Measurements from ENCODE around the gene HOXD12.

Gene HOXD12

GRCh38 chr2:176103194-176103593 lies 3.6 kb downstream of the HOXD12 start:
- peaks cover 8% of the 10 kb centered on the region for H3K4me1 ChIP-seq (ENCODE audit: control insufficient read depth, insufficient read depth, low read length, unreplicated experiment)
- H3K27ac ChIP-seq (ENCODE audit: low read depth, low read length), result no peak overlapping the region
- no peaks in the 10 kb centered on the region for H3K79me2 ChIP-seq (ENCODE audit: control insufficient read depth, insufficient read depth, low read length, unreplicated experiment)
- H3K4me3 ChIP-seq (ENCODE audit: low read depth, low read length), result no peak overlapping the region
- no peak overlapping the region for H2AFZ ChIP-seq (ENCODE audit: low read length, unreplicated experiment)
- peaks cover 98% of the 10 kb centered on the region for H3K27me3 ChIP-seq (ENCODE audit: insufficient read depth, low read length)
- no peaks in the 10 kb centered on the region for H3K36me3 ChIP-seq (ENCODE audit: insufficient read depth, low read length)

- peak overlapping the region; percentile 54; the same call in 1 of the 2 replicates for H3K4me3 ChIP-seq (ENCODE audit: low read depth, low read length)
- H3K4me1 ChIP-seq (ENCODE audit: control insufficient read depth, insufficient read depth, low read length, unreplicated experiment), result peaks cover 8% of the 10 kb centered on the region
- no peaks in the 10 kb centered on the region for H3K36me3 ChIP-seq (ENCODE audit: insufficient read depth, low read length)
- H3K79me2 ChIP-seq (ENCODE audit: control insufficient read depth, insufficient read depth, low read length, unreplicated experiment), result no peaks in the 10 kb centered on the region
- H2AFZ ChIP-seq (ENCODE audit: low read length, unreplicated experiment), result no peak overlapping the region
- no peak overlapping the region for H3K27ac ChIP-seq (ENCODE audit: low read depth, low read length)
- H3K27me3 ChIP-seq (ENCODE audit: insufficient read depth, low read length), result peaks cover 97% of the 10 kb centered on the region
Observed at GRCh38 chr2:176103742-176104315, 4.2 kb downstream of the HOXD12 start.

GRCh38 chr2:176104316-176105077 lies 4.9 kb downstream of the HOXD12 start:
- Histone ChIP-seq H3K4me3 (ENCODE audit: low read depth, low read length) (peak overlapping the region; percentile 54), H3K27me3 (ENCODE audit: insufficient read depth, low read length) (peaks cover 97% of the 10 kb centered on the region), H3K36me3 (ENCODE audit: insufficient read depth, low read length) (no peaks in the 10 kb centered on the region), H3K4me1 (ENCODE audit: control insufficient read depth, insufficient read depth, low read length, unreplicated experiment) (peaks cover 8% of the 10 kb centered on the region), H3K79me2 (ENCODE audit: control insufficient read depth, insufficient read depth, low read length, unreplicated experiment) (no peaks in the 10 kb centered on the region), H2AFZ (ENCODE audit: low read length, unreplicated experiment) (no peak overlapping the region), H3K27ac (ENCODE audit: low read depth, low read length) (no peak overlapping the region)

- Histone ChIP-seq H3K36me3 (ENCODE audit: insufficient read depth, low read length) (no peaks in the 10 kb centered on the region), H3K27ac (ENCODE audit: low read depth, low read length) (no peak overlapping the region), H3K79me2 (ENCODE audit: control insufficient read depth, insufficient read depth, low read length, unreplicated experiment) (no peaks in the 10 kb centered on the region), H3K27me3 (ENCODE audit: insufficient read depth, low read length) (peaks cover 97% of the 10 kb centered on the region), H3K4me3 (ENCODE audit: low read depth, low read length) (peak overlapping the region; percentile 54), H2AFZ (ENCODE audit: low read length, unreplicated experiment) (no peak overlapping the region), H3K4me1 (ENCODE audit: control insufficient read depth, insufficient read depth, low read length, unreplicated experiment) (peaks cover 8% of the 10 kb centered on the region)
Observed at GRCh38 chr2:176105078-176105729, 5.6 kb downstream of the HOXD12 start.

- H3K4me1 ChIP-seq (ENCODE audit: control insufficient read depth, insufficient read depth, low read length, unreplicated experiment), result peaks cover 8% of the 10 kb centered on the region
- H2AFZ ChIP-seq (ENCODE audit: low read length, unreplicated experiment), result no peak overlapping the region
- peak overlapping the region; percentile 65; the same call in 1 of the 2 replicates for H3K4me3 ChIP-seq (ENCODE audit: low read depth, low read length)
- no peaks in the 10 kb centered on the region for H3K79me2 ChIP-seq (ENCODE audit: control insufficient read depth, insufficient read depth, low read length, unreplicated experiment)
- peaks cover 97% of the 10 kb centered on the region for H3K27me3 ChIP-seq (ENCODE audit: insufficient read depth, low read length)
- no peaks in the 10 kb centered on the region for H3K36me3 ChIP-seq (ENCODE audit: insufficient read depth, low read length)
- no peak overlapping the region for H3K27ac ChIP-seq (ENCODE audit: low read depth, low read length)
Observed at GRCh38 chr2:176105730-176106580, 6.4 kb downstream of the HOXD12 start.

GRCh38 chr2:176106581-176107539 lies 7.3 kb downstream of the HOXD12 start, which contains the start of gene HOXD11:
Gene HOXD11, plus strand, starts transcription at chr2:176107280. Its CDS starts 76 bp downstream, at chr2:176107356.
- Histone ChIP-seq H3K27me3 (ENCODE audit: insufficient read depth, low read length) (peaks cover 97% of the 10 kb centered on the region), H3K4me1 (ENCODE audit: control insufficient read depth, insufficient read depth, low read length, unreplicated experiment) (peaks cover 8% of the 10 kb centered on the region), H3K79me2 (ENCODE audit: control insufficient read depth, insufficient read depth, low read length, unreplicated experiment) (no peaks in the 10 kb centered on the region), H3K27ac (ENCODE audit: low read depth, low read length) (no peak within 1 kb of the TSS), H3K36me3 (ENCODE audit: insufficient read depth, low read length) (no peaks in the 10 kb centered on the region), H3K4me3 (ENCODE audit: low read depth, low read length) (peak within 1 kb of the TSS; percentile 65), H2AFZ (ENCODE audit: low read length, unreplicated experiment) (no peak within 1 kb of the TSS)

- Histone ChIP-seq H3K36me3 (ENCODE audit: insufficient read depth, low read length) (no peaks in the 10 kb centered on the region), H3K27ac (ENCODE audit: low read depth, low read length) (no peak overlapping the region), H3K79me2 (ENCODE audit: control insufficient read depth, insufficient read depth, low read length, unreplicated experiment) (no peaks in the 10 kb centered on the region)
Observed at GRCh38 chr2:176107731-176108181, 8.2 kb downstream of the HOXD12 start.

GRCh38 chr2:176109192-176109901 lies 9.8 kb downstream of the HOXD12 start:
- Histone ChIP-seq H2AFZ (ENCODE audit: low read length, unreplicated experiment) (no peak overlapping the region), H3K4me1 (ENCODE audit: control insufficient read depth, insufficient read depth, low read length, unreplicated experiment) (peaks cover 7% of the 10 kb centered on the region), H3K4me3 (ENCODE audit: low read depth, low read length) (peak overlapping the region; percentile 59), H3K36me3 (ENCODE audit: insufficient read depth, low read length) (no peaks in the 10 kb centered on the region), H3K27me3 (ENCODE audit: insufficient read depth, low read length) (peaks cover 97% of the 10 kb centered on the region), H3K27ac (ENCODE audit: low read depth, low read length) (no peak overlapping the region), H3K79me2 (ENCODE audit: control insufficient read depth, insufficient read depth, low read length, unreplicated experiment) (no peaks in the 10 kb centered on the region)

More at GRCh38 chr2:176107731-176108181, 8.2 kb downstream of the HOXD12 start:
- Histone ChIP-seq H3K27me3 (ENCODE audit: insufficient read depth, low read length) (peaks cover 97% of the 10 kb centered on the region), H2AFZ (ENCODE audit: low read length, unreplicated experiment) (no peak overlapping the region), H3K4me1 (ENCODE audit: control insufficient read depth, insufficient read depth, low read length, unreplicated experiment) (peaks cover 8% of the 10 kb centered on the region), H3K4me3 (ENCODE audit: low read depth, low read length) (no peak overlapping the region)

GRCh38 chr2:176109946-176110345 lies 10.4 kb downstream of the HOXD12 start:
- H3K4me3 ChIP-seq (ENCODE audit: low read depth, low read length), result no peak overlapping the region
- no peak overlapping the region for H2AFZ ChIP-seq (ENCODE audit: low read length, unreplicated experiment)
- no peaks in the 10 kb centered on the region for H3K79me2 ChIP-seq (ENCODE audit: control insufficient read depth, insufficient read depth, low read length, unreplicated experiment)
- peaks cover under 1% of the 10 kb centered on the region for H3K4me1 ChIP-seq (ENCODE audit: control insufficient read depth, insufficient read depth, low read length, unreplicated experiment)
- H3K27me3 ChIP-seq (ENCODE audit: insufficient read depth, low read length), result peaks cover 97% of the 10 kb centered on the region
- no peaks in the 10 kb centered on the region for H3K36me3 ChIP-seq (ENCODE audit: insufficient read depth, low read length)
- no peak overlapping the region for H3K27ac ChIP-seq (ENCODE audit: low read depth, low read length)
